Activated CD4-positive, alpha-beta T cell treated with anti-CD3 and anti-CD28 coated beads, Interleukin-2, amount 50 U/mL, for 1 hour (primary cell): ENCODE results near the gene FANCE.
"Not testable (repeated sequence)": the region's sequence is repeated elsewhere in the genome, so short reads cannot be mapped to it uniquely, and the experiment has no call there.

Experiments
- DNase-seq: peaks from one replicate; pipeline ENCODE4 v3.0.0-alpha.2; 2020

The FANCE gene

DNA sequence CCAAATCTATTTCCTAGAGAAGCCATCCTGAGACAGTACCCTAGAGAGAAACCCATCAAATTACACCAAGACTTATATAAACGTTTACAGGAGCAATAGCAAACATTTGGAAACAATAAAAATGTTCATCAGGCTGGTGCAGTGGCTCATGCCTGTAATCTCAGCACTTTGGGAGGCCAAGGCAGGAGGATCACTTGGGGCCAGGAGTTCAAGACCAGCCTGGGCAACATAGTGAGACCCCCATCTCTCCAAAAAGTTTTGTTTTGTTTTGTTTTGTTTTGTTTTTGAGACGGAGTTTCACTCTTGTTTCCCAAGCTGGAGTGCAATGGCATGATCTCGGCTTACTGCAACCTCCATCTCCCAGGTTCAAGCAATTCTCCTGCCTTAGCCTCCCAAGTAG, 19.4 kb upstream of the FANCE start:
- DNase-seq, result not testable (repeated sequence)

GRCh38 chr6:35435074-35435837, 16.9 kb upstream of the FANCE start:
- DNase-seq, result no peak

- DNase-seq, result no peak
Measured at GRCh38 chr6:35436071-35436857, 15.9 kb upstream of the FANCE start.

DNA sequence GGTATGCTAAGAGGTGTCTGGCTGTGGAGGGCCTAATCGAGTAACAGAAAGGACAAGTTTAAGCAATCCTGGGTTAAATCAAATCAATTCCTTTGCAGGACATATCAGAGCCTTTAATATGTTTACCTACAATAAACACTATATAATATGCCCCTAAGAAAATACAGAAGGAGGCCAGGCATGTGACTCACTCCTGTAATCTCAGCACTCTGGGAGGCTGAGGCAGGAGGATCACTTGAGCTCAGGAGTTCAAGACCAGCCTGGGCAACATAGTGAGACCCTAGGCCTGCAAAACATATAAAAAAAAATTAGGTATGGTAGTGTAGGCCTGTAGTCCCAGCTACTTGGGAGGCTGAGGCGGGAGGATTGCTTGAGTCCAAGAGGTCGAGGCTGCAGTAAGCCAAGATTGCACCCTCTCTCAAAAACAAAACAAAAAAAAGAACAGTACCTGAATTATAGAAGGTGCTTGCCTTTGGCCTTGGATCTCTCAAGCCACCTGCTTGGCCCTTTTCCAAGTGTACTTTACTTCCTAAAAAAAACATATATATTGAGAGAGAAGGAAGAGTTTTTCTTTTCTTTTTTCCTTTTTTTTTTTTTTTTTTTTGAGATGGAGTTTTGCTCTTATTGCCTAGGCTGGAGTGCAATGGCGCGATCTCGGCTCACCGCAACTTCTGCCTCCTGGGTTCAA, 13.6 kb upstream of the FANCE start:
- not testable (repeated sequence) for DNase-seq

GRCh38 chr6:35439308-35439707, 12.8 kb upstream of the FANCE start:
- DNase-seq, result no peak

- DNase-seq, result no peak
Measured at GRCh38 chr6:35441205-35441604, 10.9 kb upstream of the FANCE start.

DNA sequence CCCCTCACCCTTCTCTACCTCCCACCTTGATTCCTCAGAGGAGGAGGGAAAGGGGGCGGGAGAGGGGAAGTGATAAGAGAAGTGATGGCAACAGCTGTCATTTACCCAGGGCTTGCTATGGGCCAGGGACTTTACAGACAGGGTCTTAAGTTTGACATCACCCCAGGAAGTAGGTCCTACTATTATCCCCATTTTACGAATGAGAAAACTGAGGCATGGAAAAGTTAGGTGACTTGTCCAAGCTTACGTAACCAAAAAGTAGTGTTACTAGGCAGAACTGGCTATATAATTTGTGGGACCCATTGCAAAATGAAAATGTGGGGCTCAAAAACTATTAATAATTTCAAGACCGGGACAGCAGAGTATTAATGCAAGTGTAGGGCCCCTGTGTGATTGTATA, 10.5 kb upstream of the FANCE start:
- no peak for DNase-seq

- no peak for DNase-seq
Measured at GRCh38 chr6:35442693-35443092, 9.4 kb upstream of the FANCE start.

GRCh38 chr6:35443341-35444030, 8.7 kb upstream of the FANCE start:
- DNase-seq, result no peak

GRCh38 chr6:35445691-35446090, 6.4 kb upstream of the FANCE start:
- no peak for DNase-seq

DNA sequence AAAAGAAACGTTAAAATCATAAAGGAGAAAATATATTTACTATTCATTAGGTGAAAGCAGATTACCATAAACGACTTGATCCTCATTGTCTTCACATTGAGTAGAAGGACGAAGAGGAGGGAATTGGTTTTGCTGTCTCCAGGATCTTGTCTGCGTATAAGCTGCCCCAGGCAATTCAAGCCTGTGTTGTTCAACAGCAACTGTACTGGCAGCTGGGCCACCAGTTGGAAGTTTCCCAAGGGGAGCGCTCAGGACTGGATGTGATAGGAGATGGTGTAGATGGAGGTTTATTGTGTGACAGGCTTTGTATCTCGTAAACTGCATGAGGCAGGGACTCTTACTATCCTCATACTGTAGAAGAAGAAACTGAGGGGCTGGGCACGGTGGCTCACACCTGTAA, 3.9 kb upstream of the FANCE start:
- no peak for DNase-seq

DNA sequence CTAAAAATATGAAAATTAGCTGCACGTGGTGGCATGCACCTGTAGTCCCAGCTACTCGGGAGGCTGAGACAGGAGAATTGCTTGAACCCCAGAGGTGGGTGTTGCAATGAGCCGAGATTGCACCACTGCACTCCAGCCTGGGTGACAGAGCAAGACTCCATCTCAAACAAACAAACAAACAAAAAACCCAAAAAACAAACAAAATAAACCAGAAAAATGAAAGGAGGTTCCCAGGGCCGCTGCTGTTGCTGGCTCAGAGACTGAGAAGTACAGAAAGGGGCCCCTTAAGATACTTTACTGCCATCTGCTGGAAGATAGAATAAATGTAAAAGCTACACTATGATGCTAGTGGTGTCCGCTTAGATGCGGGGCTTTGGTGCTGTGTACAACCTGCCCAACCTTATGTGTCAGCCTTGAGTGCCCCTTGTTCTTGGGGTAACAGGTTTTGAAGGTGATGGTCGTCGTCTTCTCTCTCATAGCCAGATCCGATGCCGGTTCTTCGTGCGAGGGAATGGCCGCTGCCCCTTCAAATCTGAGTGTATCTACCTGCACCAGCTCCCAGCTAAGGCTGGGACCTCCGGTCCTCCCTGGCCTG, 2.8 kb upstream of the FANCE start:
- DNase-seq, result peak; percentile 31

DNA sequence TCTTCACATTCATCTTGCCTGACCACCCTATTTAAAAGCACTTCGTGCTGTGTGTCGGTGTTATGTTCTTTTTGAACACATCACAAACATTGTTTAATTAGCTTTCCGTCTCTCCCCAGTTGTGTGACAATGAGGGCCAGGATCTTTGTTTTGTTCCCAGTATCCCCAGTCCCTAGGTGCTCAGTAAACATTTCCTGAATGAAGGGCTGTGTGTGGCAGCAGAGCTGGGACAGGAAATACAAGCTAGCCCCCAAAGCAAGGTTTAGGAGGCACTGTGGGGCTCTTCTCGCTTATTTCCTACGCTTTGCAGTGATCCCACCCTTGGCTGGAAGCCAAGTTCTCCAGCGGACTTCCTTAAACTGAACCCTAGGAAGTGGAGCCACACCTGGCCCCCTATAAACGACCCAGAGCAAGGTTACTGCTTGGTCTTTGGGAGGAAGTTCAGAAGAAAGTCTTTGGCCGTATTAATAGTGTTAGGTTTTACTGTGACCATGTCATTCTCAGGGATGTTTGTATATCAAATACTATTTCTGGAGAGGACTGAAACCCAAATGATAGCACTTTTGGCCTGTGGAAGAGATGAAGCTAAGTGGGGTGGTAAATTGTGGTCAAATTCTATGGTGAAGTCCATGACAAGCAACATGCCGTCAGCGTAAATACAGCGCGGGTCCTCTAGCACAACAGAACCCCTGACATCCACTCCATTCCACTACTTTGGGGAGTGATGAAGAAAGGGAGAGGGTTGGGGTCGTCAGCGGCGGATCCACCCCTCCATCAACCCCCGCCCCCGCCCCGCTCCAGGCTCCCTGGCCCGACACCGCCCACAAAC, 570 bp upstream of the FANCE start:
- DNase-seq, result no peak

DNA sequence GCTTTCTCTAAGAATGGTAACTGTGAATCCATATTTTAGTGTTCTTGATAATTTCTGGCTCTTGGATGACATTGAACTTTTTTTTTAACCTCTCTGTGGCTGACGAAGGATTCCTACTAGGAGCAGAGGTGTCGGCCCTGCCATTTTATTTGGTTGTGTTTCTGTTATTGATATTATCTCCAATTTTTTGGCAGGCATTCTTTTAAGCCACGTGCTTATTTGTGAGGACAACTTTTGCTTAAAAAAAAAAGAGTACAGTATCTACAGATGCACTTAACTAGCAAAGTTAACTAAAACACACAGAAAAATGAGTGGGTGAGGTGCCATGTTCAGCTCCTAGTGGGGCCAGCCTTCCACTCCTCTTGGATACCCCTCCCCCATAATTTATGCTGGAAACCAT, 1.1 kb downstream of the FANCE start:
- no peak for DNase-seq

GRCh38 chr6:35454391-35455110, 2.4 kb downstream of the FANCE start:
- DNase-seq, result no peak

DNA sequence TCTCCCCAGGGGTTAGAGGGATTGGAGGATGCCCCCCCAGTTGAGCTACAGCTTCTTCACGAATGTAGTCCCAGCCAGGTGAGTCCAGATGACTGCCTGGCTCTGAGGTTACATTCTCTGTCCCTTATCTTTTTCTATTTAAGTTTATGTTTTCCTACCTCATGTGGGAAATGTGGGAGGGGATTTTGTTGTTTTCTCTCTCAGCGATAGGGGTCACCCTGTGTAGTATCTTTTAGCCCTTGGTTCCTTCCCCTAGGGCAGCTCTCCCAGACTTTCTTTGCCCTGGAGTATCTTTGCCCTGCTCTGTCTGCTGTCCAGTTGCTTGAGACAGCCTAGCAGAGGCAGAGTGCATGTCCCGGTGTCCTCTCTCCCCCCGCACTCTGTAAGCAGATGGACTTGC, 5.8 kb downstream of the FANCE start:
- no peak for DNase-seq

DNA sequence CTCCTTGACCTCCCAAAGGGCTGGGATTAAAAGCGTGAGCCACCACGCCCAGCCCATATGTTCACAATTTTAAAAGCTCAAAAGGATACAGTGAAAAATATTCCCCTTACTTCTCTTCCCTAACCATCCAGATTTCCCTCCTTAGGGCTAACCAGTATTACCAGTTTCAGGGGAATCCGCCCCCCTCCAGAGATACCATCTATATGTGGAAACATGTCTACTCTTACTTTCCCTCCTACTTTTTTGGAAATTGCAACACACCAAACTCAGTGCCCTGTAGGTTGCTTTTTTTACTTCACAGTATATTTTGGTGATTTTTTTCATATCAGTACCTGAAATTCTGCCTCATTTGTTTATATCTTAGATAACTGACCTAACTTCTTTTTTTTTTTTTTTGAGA, 9.1 kb downstream of the FANCE start:
- no peak for DNase-seq

DNA sequence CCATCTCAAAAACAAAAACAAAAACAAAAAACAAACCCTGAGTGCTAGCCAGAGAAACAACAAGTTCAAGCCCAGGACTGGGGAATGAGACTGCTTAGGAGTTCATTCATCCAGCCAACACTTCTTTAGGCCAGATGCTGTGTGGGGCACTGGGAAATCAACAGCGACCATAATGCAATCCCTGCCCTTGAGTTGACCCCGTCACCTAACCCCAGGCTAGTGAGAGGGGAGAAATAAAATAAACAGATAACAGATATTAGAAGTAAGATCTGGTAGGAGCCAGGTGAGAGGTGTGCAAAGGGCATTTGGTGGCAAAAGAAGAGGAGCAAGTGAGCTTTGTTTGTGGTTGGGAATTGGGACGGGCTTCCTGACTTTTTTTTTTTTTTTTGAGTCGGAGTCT, 11.2 kb downstream of the FANCE start:
- no peak for DNase-seq

- no peak for DNase-seq
Measured at GRCh38 chr6:35465646-35466045, 13.5 kb downstream of the FANCE start.

- DNase-seq, result peak; percentile 94
Measured at GRCh38 chr6:35468181-35468979, 16.2 kb downstream of the FANCE start, which contains the start of gene RPL10A. RPL10A (plus strand) TSS chr6:35468401; CDS start chr6:35468435, 34 bp downstream.
